Suppressor macrophage treated with lipopolysaccharide for 4 hours (primary cell): Measurements from ENCODE around the gene DDX1.
A peak's percentile ranks its signal among the peaks of the same experiment; 100 is the strongest.

ENCODE experiments used
- DNase-seq: peaks from one replicate; pipeline ENCODE4 v3.0.0-alpha.2; 2020

The DDX1 gene

DNA sequence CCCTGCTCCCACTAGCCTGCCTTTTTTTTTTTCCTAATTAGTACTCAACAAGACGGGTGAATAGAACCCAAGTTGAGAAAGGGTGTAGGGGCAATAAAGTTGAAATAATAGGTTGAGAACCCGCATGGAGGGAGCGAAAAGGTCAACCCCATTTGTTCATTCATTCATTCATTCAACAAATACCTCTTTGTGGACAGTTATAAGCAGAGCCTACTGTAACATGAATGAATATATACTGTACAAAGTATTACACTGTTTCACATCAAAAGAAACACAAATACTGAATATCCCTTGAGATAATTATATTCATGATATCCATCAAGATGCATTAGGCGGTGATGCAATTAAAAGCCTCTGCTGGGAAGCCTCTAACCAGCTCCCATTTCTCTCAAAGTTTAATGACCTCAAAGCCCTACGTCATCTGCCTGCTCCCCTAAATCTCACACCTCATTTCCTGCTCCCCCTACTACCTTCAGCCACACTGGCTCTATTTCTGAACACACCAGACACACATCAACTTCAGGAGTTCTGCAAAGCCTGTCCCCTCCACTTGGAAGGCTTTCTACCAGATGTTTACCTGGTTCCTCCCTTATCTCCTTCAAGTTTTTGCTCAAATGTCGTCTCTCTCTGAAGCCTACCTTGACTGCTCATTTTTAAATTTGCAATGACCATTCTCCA is 29.2 kb upstream of the DDX1 start:
- no peak for DNase-seq

DNA sequence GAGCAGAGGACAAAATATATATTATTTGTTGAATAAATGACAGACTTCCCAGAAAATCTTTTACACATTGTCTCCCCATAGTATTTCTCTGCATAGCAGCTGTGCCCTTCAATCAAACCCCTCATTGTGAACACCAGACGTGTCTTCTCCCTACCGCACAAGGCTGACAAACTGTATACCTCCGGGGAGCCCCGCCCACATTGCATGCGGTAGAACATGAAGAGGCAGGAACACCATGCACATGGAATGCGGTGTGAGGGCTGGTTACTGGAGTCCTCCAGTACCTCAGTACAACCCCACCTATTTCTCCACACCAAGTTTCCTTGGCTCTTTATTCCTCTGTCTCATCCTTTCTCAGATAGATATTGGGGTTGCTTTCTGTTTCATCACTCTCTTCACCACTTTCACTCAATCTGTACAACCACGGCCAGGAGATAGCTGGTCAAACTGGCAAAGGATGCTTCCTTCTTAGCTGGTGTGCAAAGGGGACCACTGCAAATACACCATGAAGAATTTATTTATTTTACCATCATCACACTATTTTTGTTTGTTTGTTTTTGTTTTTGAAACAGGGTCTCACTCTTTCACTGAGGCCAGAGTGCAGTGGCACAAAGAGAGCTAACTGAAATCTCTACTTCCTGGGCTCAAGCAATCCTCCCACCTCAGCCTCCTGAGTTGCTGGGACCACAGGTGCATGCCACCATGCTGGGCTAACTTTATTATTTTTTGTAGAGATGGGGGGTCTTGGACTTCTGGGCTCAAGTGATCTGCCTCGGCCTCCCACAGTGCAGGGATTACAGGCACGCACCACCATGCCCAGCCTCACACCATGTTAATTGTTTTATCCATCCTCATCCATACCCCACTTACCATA is 28.2 kb upstream of the DDX1 start:
- DNase-seq: no peak

DNA sequence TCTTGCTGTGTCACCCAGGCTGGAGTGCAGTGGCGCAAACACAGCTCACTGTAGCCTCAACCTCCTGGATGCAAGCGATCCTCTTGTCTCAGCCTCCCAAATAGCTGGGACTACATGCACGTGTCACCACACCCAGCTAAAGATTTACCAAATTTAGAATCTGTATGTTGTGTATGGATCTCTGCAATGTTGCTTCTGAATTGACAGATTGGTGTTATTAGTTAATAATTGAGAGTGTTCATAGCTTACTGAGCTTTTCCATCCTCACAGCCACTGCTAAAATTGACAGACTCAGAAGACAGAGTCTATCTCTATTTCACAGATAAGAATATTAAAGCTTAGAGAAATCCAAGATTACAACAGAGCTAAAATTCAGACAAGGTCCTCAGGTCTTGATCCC is 26.3 kb upstream of the DDX1 start:
- no peak for DNase-seq

DNA sequence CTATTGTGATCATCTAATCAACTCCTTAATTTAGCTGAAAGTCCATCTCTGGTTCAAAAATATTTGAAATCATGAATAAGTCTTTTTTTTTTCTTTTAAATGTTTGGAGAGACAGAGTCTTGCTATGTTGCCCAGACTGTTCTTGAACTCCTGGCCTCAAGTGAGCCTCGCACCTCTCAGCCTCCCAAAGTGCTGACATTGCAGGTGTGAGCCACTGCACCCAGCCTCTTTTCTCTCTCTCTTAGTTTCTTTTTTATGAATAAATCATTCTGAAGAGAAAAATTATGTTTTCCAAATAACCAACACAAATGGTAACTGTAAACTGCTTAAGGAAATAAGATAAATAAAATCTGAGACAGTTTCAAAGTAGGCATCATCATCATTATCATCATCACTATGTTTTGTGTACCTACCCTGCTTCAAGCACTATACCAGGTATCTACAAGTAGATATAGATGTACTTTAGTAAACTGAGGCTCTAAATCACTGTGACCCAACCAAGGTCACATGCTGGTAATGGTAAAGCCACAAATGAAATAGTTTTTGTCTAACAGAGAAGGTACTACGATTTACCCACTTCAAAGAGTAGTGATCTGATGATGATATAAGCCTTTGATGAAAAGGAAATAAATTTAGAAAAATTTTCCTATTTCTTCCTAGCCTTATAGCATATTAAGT is 25.5 kb upstream of the DDX1 start:
- DNase-seq: no peak

DNA sequence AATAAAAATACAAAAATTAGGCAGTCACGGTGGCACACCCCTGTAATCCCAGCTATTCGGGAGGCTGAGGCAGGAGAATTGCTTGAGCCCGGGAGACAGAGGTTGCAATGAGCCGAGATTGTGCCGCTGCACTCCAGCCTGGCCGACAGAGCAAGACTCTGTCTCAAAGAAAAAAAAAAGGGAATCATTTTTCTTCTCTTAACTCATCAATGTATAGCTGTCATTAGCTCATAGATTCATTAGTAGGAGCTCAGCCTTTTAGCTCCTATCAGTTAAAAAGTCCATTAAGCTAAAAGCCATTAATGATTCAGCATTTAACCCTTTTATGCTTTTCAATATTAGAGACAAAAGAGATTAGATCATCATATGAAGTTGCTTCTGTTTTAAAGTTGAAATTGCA is 24.8 kb upstream of the DDX1 start:
- DNase-seq: no peak

DNA sequence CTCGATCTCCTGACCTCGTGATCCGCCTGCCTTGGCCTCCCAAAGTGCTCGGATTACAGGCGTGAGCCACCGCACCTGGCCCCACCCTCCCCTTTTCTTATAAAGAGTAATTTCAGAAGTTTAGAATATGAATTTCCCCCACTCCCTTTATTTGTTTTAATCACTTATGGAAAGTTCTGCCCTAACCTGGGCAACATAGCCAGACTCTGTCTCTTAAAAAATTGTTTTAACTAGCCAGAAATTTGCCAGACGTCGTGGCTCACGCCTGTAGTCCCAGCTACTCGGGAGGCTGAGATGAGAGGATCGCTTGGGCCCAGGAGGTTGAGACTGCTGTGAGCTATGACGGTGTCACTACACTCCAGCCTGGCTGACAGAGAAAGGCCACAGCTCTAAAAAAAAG is 22.8 kb upstream of the DDX1 start:
- no peak for DNase-seq

DNA sequence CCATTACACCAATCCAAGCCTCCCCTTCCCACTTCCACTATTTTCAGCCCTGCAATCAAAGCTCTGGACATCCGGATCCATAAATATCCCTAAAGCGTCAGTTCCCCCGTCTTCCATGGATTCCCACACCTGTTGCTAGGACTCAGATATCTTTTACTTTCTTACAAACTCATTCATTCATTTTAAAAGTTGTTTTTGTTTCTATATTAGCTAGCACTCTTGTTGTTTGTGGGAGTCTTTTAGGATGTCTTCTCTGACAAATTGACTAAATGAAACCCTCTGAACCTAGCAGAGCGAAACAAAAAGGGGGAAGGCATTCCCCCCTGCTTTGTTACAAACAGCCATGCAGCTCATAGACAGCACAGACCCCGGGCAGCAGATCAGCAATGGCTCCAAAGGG is 21.6 kb upstream of the DDX1 start:
- DNase-seq: no peak

DNA sequence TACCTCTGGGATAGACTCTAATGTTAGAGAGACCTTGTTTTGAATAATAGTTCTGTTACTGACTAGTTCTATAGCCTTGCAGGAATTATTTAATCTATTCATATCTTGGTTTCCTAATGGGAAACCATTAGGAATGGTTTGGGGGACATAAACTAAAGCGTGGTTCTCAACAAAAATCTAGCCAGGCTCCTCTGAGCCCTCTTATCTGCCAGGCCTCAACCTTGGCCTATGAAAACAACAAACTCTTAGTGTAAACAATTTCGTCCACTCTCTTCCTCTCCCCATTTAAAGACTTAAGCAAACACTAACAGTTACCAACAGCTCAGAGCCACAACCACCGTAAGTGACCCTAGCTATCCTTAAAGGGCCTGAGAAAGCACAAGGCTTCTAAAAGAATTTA is 19.9 kb upstream of the DDX1 start:
- no peak for DNase-seq

DNA sequence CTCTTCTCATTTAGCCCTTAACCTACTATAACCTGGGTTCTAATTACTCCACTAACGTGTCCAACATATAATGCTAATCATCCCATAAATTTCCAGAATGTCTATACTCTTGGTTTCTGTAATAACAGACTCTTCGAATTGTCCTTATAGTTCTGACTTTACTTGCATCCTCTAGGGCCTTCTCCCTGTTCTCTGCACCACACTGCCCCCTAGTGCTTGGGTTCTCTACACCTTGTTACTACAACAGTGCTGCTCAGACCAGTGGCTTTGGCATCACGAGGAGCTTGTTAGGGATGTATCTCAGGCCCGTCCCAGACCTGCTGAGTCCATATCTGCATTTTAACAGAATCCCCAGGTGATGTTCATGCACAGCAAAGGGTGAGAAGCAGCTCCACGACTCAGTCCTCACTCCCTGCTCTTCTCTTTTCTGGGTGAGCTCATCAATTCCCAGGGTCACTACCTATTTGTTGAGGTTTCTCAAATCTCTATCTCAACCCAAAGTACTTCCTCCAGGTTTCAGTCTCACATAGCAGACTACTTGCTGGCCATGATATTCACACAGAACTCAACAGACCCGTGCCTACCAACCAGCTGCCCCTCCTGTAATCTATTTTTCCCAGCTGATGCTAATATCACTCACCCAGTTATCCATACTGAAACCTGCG is 14.5 kb upstream of the DDX1 start:
- peak; percentile 88 for DNase-seq

DNA sequence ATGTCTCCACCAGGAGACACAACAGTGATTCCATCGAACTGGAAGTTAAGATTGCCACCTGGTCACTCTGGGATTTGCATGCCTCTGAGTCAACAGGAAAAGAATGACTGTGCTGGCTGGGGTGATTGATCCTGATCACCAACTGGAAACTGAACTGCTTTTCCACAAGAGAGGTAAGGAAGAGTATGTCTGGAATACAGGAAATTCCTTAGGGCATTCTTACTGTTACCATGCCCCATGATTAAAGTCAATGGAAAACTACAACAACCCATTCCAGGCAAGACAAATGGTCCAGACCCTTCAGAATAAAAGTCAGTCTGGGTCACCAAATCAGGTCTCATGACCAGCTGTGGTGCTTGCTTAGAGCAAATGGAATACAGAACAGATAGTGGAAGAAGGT is 12.0 kb upstream of the DDX1 start:
- DNase-seq: no peak

DNA sequence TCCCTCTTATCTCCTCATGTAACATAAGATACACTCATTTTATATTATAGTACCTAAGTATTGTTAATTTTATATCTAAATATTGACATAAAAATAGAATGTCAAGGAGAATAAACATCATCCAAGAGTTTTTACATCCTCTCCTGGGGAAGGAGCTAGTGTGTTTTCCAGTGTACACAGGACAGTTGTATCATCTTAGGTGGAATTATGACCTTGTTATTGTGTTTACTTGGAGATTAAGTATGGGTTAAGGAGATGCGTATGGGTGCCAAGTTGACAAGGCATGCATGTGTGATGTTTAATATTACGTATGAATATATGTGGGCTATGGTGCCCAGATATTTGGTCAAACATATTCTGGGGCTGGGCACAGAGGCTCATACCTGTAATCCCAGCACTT is 11.2 kb upstream of the DDX1 start:
- DNase-seq: no peak

DNA sequence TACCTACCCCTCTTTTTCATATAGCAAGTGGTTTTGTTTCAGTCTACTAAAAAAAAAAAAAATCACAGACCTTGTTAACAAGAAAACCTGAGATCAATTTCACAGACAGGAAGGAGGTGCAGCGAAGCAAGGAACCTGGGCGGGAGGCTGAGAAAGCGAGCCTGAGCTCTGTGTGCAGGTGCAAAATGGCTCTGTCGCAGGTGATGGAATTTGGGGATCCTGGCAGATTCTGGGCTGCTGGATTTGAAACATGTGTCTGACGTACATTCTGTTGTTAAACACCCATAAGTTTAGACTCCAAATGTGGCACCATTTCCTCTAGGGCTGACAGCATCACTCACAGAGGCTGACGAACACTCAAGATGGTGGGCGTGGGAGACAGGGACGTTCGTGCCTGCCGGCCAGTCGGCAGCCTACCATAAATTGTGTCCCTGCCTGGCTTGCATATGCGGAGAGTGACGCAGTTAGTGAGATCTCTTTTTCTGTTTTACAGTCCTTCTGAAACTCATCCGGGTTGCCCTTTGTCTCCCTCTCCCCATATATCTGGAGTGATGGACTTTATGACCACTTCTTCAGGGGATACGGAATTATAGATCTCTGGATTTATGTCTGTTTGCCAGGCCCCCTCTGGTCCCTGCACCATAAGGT is 8.8 kb upstream of the DDX1 start:
- no peak for DNase-seq

DNA sequence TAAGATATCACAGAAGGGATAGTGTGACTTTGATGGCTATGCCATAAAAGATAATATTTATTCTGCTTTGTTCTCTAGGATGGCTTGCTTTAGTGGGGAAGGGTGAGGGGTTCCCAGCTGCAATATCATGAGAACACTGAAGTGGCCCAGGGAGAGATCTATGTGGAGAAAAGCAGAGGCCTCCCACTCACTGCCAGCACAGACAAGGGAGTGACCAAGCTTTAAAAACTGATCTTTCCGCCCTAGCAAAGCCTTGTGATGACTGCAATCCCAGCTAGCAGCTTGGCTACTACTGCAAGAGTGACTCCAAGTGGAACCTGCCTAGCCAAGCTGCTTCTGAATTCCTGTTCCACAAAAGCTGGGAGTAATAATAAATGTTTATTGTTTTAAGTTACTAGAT is 7.8 kb upstream of the DDX1 start:
- DNase-seq: no peak

DNA sequence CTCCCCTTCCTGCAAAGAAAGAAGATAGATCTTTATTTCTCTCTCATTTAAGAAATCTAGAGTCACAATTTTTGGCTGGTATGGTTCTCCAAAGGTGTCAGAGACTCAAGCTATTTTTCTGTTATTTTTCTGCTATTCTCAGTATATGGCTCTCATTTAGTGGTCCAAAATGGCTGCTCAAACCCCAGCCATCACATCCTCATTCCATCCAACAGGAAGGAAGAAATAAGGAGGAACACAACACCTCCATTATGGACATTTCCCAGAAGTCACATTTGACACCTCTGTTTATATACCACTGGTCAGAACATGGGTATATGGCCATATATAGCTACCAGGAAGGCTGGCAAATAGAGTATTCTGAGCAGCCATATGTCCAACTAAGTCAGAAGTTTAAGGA is 7.4 kb upstream of the DDX1 start:
- DNase-seq: no peak

DNA sequence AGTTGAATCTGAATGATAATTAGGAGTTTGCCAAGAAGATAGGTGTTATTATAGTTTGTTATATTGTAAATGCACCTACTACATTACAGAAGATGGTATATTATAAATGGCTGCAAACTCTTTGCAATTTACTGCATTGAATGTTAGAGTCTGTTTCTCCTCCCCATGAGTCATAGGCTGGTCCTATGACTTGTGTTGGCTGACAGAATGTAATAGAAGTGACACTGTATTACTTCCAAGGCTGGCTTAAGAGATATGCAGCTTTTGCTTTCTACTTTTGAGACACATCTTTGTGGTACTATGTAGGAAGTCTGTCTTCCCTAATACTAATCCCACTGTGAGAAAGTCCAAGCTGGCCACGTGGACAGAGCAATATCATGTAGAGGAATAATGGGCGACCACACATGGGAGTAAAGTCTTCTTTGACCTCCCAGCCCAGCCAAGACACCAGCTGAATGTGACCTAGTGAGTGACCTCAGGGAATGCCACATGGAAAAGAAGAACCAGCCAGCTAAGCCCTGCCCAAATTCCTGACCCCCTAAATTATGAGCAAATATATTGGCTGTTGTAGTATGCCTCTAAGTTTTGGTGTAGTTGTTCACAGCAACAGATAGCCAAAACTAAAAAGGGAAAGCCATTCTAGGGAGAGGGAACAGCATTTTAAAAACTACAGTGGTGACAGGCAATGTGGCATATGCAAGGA is 6.8 kb upstream of the DDX1 start:
- DNase-seq: peak; percentile 48

DNA sequence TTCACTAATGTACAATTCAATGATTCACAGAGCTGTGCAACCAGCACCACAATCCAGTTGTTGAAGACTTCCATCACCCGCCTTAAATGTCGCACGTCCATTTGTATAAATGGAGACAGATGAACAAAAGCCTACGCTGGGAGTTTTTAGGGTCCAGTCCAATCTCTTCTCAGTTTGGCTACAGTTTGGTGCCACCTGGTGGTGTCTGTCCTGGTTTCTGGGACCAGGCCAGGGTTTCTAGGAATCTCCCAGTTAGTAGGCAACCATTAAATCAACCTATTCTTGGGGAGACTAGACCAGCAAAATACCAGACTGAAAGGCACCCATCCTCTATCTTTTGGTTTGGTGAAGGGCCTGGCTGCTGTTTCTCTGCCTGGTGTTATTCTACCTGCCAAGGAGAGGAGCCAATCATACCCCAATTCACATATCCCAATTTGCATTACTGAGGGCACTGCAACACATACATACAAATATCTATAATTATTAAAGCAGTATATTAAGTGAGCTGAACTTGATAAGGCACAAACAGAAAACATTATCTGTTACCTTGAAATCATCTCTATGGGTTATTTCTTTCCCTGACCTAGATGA is 3.2 kb upstream of the DDX1 start:
- DNase-seq: peak; percentile 37

DNA sequence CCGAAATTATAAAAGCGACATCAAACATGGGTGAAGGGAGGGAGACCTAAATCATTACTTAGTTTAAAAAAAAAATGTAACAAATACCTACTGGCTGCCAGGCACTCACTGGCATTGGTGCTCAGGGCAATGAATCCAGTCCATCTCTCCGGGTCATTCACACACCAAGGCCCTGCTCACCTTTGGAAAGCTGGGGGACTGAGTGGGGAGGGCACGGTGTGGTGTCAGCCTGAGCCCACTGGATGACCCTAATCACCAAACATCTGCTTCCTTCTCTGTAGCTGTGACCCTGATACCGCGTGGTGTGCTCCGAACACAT is 336 bp upstream of the DDX1 start:
- no peak for DNase-seq

DNA sequence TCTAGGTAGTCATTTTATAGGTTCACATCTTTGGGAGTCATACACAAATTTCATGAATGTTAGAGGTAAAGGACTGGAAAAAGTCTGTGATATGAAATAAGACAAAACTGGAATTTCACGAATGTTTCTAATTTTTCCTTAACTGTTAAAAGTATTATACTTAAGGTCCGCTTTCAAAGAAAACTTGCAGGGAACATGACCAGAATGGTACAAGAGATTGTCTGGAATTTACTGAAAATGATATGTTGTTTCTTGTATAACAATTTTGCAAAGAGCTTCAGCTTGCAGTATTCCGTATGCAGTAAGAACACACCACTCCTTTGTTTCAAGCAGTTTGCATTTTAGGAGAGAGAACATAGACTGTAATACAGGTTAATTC is 1.6 kb downstream of the DDX1 start:
- no peak for DNase-seq

DNA sequence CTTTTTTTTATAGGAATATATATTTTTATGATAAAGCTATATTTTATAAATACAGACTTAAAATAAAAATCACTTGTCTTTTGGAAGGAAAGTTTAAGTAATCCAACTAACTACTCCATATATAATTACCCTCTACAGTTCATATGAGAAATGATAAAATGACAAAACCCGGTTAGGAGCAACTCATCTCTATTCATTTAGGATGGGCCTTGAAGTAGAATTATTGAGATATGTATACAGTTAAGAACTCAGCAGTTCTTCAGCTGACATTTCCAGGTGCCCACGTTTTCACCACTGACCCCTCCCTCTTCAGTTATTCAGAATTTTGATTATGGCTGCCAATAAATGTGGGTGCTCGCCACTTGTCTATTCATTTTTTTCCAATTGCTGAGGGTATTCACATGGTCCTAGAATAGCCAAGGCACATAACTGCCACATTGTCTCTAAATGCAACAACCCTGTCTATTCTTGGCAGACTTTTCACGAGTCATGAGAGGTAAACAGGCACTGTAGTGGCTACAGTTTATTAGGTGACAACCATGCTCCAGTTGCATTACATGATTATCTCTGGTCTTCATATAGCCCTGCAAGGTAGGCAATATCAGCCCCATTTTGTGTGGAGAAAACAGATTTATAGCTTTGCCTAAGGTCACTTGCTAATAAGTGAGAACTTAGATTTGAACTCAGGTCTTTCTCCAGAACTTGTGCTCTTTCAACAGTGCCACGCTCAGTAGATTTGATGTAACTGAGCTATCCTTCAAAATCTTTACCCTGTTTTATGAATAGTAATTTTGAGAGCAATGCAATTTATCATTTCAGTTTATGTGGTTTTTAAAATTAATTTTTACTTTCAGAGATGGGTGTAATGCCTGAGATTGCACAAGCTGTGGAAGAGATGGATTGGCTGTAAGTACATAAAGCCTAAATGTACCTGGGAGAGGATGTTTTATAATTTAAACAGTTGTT is 2.9 kb downstream of the DDX1 start:
- no peak for DNase-seq

DNA sequence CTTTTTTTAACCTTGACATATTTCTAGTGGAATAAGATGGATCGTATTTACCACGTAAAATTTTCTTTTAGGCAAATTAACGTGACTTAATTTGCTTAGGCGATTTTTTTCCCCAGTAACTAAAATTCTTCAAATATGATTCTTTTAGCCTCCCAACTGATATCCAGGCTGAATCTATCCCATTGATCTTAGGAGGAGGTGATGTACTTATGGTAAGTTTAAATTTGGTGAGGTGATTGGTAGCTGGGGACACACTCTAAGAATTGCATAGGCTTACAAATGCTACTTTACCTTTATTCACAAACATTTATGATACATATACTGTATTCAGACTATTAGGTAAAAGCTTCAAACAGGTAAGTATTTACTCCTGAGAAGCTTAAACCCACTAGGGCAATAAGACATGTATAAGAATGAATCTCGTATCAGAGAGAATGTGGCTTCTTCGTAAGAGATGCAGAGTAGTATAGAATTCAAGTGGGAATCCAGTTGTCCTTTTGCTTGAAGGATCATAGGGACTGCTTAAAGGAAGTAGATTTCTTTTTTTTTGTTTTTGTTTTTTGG is 3.8 kb downstream of the DDX1 start:
- no peak for DNase-seq

DNA sequence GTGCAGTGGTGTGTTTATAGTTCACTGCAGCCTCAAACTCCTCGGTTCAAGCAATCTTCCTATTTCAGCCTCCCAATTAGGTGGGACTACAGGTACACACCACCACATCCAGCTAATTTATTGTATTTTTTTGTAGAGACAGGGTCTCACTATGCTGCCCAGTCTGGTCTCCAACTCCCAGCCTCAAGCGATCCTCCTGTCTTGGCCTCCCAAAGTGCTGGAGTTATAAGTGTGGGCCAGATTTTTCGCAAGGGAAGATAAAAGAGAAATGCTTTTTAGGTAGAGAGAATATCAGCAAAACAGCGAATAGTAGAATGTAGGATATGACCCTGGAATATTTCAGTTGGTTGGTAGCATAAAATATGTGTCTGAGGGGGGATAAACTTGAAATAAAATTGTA is 4.3 kb downstream of the DDX1 start:
- no peak for DNase-seq
